AG04450 (cell line): ENCODE measurements around the gene LAPTM4A. TPM values are rescaled to one million over a fixed set of nuclear protein-coding genes. Genes with fewer than 3 reads are reported as not detected.

ENCODE experiments used
- CTCF ChIA-PET: fragments of 300-600, 350-600 bp; formaldehyde crosslinking; extraction: SDS; loops from one replicate; lab custom pipeline; 2022; ENCODE audit warnings: antibody characterized with exemption, inconsistent platforms; lab: Charles Lee
- POLR2A ChIA-PET: fragments of 350-600 bp; formaldehyde crosslinking; extraction: SDS; loops from one replicate; lab custom pipeline; 2021; ENCODE audit warnings: antibody characterized with exemption, inconsistent platforms; lab: Yijun Ruan, JAX
- DNase-seq: peaks from one replicate; pipeline ENCODE4 v3.0.0-alpha.2; 2011; ENCODE audit warnings: low read depth, low spot score
- H3K27ac ChIP-seq: one replicate; pipeline ENCODE4 v1.5.1; 2012; ENCODE audit warnings: low read depth, low read length, control low read depth
- H3K27me3 ChIP-seq: one replicate; pipeline ENCODE4 v1.6.0; 2012; ENCODE audit warnings: low read length; ENCODE audit not compliant: control insufficient read depth, insufficient read depth
- H3K4me3 ChIP-seq: 2 replicates; pipeline ENCODE4 v1.5.1; 2011; ENCODE audit warnings: mild to moderate bottlenecking, low read depth, low read length, control low read depth
- H3K9me3 ChIP-seq: 2 replicates; pipeline ENCODE4 v1.5.1; 2012; ENCODE audit warnings: low read length; ENCODE audit not compliant: control insufficient read depth, insufficient read depth
- CTCF ChIP-seq: IDR thresholded peaks from 2 replicates; pipeline ENCODE4 v1.5.1; 2011; ENCODE audit warnings: low read depth, low read length, control low read depth, inconsistent platforms
- polyA plus RNA-seq: library from polyadenylated mRNA; depleted of rRNA; stranded (reverse); fragments of >200 nt; gene quantifications from 2 replicates; pipeline ENCODE4 v1.2.3, GENCODE V29; 2011

LAPTM4A gene
- polyA plus RNA-seq, 1 experiment: 1,416 TPM

- CTCF ChIA-PET: interaction anchor here (0.7 to 6.1 kb wide), 3 partner anchors 11 to 248 kb away, joined by 4 to 73 read pairs (median 5); no protein-coding TSS in a partner anchor
- no peaks in the 10 kb centered on the region for H3K9me3 ChIP-seq
- POLR2A ChIA-PET: no interaction called here
- H3K27ac ChIP-seq: no peak overlapping the region
- H3K4me3 ChIP-seq: no peak overlapping the region
- no peak for DNase-seq
- H3K27me3 ChIP-seq: no peaks in the 10 kb centered on the region
- no peak for TF ChIP-seq CTCF
These were observed 13.8 kb downstream of the LAPTM4A start for GRCh38 chr2:20037660-20038059.

GRCh38 chr2:20035955-20036666 lies 15.3 kb downstream of the LAPTM4A start:
- no peaks in the 10 kb centered on the region for H3K9me3 ChIP-seq
- ChIA-PET CTCF (interaction anchor here (0.6 to 6.1 kb wide), 6 partner anchors 13 to 80 kb away, joined by 3 to 73 read pairs (median 3); no protein-coding TSS in a partner anchor), POLR2A (interaction anchor here (0.5 to 1.4 kb wide), 2 partner anchors 23 to 27 kb away, joined by 3 to 4 read pairs; no protein-coding TSS in a partner anchor)
- no peaks in the 10 kb centered on the region for H3K27me3 ChIP-seq
- no peak for DNase-seq
- no peak overlapping the region for H3K27ac ChIP-seq
- no peak overlapping the region for H3K4me3 ChIP-seq
- TF ChIP-seq CTCF: no peak

GRCh38 chr2:20034821-20035220 lies 16.6 kb downstream of the LAPTM4A start:
- TF ChIP-seq CTCF: no peak
- H3K9me3 ChIP-seq: peaks cover 4% of the 10 kb centered on the region; the same call in 1 of the 2 replicates
- H3K27me3 ChIP-seq: no peaks in the 10 kb centered on the region
- ChIA-PET POLR2A (interaction anchor here (0.6 kb wide), 1 partner anchor 12 kb away, joined by 5 read pairs; no protein-coding TSS in a partner anchor), CTCF (interaction anchor here (1.4 to 6.1 kb wide), 2 partner anchors 19 to 59 kb away, joined by 4 to 73 read pairs; no protein-coding TSS in a partner anchor)
- H3K4me3 ChIP-seq: no peak overlapping the region
- DNase-seq: no peak
- no peak overlapping the region for H3K27ac ChIP-seq

- no peak for TF ChIP-seq CTCF
- no peaks in the 10 kb centered on the region for H3K27me3 ChIP-seq
- peaks cover 4% of the 10 kb centered on the region; the same call in 1 of the 2 replicates for H3K9me3 ChIP-seq
- ChIA-PET POLR2A (interaction anchor here (0.6 kb wide), 1 partner anchor 13 kb away, joined by 5 read pairs; no protein-coding TSS in a partner anchor), CTCF (interaction anchor here (6.1 kb wide), 1 partner anchor 19 kb away, joined by 73 read pairs; no protein-coding TSS in a partner anchor)
- no peak for DNase-seq
- no peak overlapping the region for H3K27ac ChIP-seq
- no peak overlapping the region for H3K4me3 ChIP-seq
These were observed 17.2 kb downstream of the LAPTM4A start for GRCh38 chr2:20034218-20034617.

GRCh38 chr2:20033322-20033721 lies 18.1 kb downstream of the LAPTM4A start:
- no peak for TF ChIP-seq CTCF
- H3K4me3 ChIP-seq: no peak overlapping the region
- no peak for DNase-seq
- H3K9me3 ChIP-seq: peaks cover 4% of the 10 kb centered on the region; the same call in 1 of the 2 replicates
- ChIA-PET CTCF (interaction anchor here (0.9 to 6.1 kb wide), 2 partner anchors 18 to 78 kb away, joined by 3 to 73 read pairs; no protein-coding TSS in a partner anchor), POLR2A (no interaction called here)
- no peaks in the 10 kb centered on the region for H3K27me3 ChIP-seq
- no peak overlapping the region for H3K27ac ChIP-seq
